Stimulated activated CD4-positive, alpha-beta T cell treated with anti-CD3 and anti-CD28 coated beads, Interleukin-12 subunit alpha, Interleukin-12 subunit beta, amount 100 ng/mL, for 48 hours (primary cell): ENCODE data around the gene TAS1R1.
"Not testable (repeated sequence)": the region's sequence is repeated elsewhere in the genome, so short reads cannot be mapped to it uniquely, and the experiment has no call there.

Experiments used
- DNase-seq, 3 donors: peaks; one replicate each; pipeline ENCODE4 v3.0.0-alpha.2; 2020; ENCODE audit warnings: low read depth in 2 of 3, low spot score in 1 of 3

TAS1R1 gene

GRCh38 chr1:6519935-6520671 lies 35.0 kb upstream of the TAS1R1 start:
- DNase-seq, result no peak

DNA sequence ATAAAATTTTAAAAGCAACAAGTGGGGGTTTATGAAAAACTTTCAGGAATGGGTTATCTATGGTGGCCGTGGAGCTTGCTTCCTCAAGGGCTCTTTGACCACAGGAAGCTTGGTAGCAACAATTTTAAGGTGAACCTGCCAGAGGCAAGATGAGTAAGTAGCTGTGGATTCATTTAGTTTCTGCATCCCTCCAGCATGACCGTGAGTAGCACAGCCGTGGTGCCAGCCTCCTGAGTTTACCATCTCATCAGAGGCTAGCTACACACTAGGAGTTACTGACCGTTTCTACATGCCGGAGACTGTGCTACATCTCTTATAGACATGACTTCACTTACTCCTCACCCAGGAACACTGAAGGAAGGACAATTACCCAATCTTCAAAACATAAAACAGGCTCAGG lies 33.6 kb upstream of the TAS1R1 start:
- no peak for DNase-seq

DNA sequence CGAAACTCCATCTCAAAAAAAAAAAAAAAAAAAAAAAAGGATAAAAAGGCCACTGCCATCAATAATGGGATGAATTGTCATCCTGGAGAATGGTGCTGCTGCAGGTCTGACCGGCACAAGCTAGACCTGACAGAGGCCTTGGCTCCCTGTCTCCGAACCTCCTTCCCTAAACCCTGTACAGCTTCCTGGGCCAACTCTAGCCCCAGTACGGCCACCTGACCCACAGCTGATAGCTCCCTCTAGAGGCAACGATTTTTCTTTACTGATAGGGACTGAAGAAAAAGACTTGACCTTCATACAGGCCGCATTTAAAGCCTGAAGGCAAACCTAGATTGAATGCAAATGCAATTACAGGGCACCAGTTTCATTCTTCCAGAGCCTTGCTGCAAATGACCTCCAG lies 31.5 kb upstream of the TAS1R1 start:
- no peak for DNase-seq

DNA sequence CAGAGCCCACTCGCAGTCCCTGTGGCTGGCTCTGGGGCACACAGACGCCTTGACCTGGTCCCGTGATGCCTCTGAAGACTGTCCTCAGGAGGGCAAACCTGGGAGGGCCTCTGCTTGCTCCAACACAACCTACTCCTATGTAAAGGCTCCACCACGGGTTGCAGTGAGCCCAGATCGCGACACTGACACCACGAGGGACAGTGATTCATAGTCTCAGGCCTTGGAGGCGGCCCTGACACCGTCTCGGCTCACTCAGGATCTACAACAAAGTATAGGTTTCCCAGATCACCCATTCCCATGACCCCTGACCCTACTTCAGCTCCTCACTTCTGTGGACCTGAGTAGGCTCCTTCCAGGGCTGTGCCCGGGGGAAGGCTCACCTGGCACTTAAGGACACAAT lies 28.8 kb upstream of the TAS1R1 start:
- no peak for DNase-seq

- DNase-seq, result no peak
Observed at GRCh38 chr1:6528492-6528891, 26.6 kb upstream of the TAS1R1 start.

- no peak for DNase-seq
Observed at GRCh38 chr1:6530504-6531160, 24.5 kb upstream of the TAS1R1 start.

GRCh38 chr1:6531996-6532395 lies 23.1 kb upstream of the TAS1R1 start:
- DNase-seq, result no peak

DNA sequence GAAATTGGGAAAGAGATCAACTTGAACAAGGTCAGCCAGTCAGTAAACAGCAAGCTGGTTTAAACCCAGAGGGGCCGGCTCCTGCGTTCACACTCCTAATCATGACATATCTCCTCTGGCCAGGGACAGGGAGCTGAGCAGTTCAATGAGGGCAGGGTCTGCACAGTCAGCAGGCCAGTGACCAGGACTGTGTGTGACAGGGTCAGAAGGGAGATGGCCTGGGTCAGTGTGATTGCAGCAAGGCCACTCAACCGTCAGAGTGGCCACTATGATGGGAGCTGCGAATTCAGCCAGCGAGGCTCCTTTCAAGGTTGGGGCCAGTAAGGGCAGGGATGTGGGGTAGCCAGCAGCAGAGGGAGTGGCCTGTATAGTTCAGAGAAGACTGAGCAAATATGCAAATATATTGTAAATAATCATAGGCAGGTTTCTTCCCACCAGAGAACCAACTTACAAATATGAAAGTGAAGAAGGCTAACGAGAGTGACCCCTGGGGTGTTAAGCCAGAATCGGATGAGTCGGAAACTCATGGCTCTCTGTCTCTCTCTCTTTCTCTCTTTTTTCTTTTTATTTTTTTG lies 20.8 kb upstream of the TAS1R1 start:
- DNase-seq, result no peak

- DNase-seq, result no peak
Observed at GRCh38 chr1:6535214-6535613, 19.9 kb upstream of the TAS1R1 start.

GRCh38 chr1:6536291-6536690 lies 18.8 kb upstream of the TAS1R1 start:
- no peak for DNase-seq

- DNase-seq, result no peak
Observed at GRCh38 chr1:6538956-6539355, 16.2 kb upstream of the TAS1R1 start.

GRCh38 chr1:6544831-6545230 lies 10.3 kb upstream of the TAS1R1 start:
- DNase-seq, result no peak

DNA sequence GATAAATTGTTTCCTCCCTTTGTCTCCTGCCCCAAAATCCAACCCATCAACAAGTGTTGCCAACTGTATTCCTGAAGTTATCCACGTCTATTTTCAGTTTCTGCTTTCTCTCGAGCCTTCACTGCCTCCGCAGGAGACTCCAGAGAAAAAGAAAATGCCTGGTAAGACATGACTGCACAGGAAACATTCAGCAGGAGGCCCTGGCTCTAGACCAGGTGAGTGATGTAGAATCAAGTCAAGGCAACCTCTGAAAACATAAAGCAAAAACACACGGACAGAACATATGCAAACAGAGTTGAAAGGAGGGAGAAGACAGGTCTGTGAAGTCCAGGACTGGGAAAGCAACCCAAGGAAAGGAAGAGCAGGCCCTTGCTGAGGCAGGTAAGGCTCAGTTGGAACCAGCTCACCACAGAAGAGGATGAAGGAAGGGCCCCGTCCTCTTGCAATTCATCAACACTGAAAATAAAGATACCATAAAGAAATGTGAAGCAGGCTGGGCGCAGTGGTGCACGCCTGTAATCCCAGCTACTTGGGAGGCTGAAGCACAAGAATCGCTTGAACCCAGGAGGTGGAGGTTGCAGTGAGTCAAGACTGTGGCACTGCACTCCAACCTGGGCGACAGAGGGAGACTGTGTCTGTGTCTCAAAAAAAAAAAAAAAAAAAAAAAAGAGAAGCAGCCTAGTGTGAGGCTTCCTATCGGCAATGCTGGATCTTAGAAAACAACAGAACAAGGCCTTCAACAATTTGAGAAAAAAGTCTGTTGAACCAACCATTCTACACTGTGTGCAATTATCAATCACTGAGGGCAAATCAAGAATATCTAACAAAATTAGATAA lies 9.6 kb upstream of the TAS1R1 start:
- no peak for DNase-seq

DNA sequence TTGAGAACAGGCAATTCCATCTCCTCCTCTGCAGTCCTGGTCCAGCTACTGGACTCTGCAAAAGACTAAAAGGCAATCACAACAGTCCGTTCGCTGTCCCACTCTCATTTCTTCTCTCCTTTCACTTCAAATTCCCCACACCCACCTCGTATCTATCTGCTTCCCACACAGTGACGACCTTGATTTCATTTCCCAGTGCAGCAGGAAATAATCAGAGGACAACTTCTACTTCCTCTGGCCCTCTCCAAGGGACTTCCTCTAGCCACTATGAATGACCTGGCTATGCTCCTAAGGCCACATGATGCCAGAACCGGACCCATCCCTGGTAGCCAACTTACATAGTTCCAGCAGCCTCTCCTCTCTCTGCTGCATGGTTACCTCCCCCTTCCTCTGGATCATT lies 8.8 kb upstream of the TAS1R1 start:
- no peak for DNase-seq

GRCh38 chr1:6547301-6547700 lies 7.8 kb upstream of the TAS1R1 start:
- no peak for DNase-seq

- DNase-seq, result peak; percentile 90 to 93 (median 90)
Observed at GRCh38 chr1:6554031-6554906, 838 bp upstream of the TAS1R1 start, which contains the start of gene NOL9. NOL9 (minus strand) TSS chr1:6554513; CDS start chr1:6554502, 11 bp downstream.

GRCh38 chr1:6557597-6557996 lies 2.5 kb downstream of the TAS1R1 start:
- no peak for DNase-seq

DNA sequence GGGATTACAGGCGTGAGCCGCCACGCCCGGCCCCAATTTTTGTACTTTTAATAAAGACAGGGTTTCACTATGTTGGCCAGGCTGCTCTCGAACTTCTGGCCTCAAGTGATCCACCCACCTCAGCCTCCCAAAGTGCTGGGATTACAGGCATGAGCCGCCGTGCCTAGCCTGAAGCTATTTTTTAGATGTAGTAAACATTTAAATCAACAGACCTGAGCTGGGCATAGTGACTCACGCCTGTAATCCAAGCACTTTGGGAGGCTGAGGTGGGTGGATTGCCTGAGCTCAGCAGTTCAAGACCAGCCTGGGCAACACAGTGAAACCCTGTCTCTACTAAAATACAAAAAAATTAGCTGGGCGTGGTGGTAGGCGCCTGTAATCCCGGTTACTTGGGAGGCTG lies 4.1 kb downstream of the TAS1R1 start:
- not testable (repeated sequence) for DNase-seq

DNA sequence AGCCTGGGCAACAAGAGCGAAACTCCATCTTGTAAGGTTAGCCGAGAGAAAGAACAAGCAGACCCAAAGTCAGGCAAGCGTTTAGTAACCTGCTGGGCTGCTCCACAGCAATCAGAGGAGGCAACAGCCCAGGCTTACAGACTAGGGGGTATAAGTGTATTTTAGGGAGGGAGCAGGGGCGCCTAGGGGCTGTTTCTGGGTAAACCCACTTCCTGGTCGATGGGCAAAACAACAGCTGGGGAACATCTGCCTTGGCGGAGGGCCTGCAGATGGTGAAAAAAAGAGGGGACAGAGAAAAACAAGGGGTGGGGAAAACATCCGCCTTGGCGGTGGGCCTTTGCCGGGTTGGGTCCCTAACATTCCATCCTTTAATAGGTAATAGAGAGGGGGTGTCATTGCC lies 5.2 kb downstream of the TAS1R1 start:
- no peak for DNase-seq

- no peak for DNase-seq
Observed at GRCh38 chr1:6569033-6569432, 13.9 kb downstream of the TAS1R1 start.

DNA sequence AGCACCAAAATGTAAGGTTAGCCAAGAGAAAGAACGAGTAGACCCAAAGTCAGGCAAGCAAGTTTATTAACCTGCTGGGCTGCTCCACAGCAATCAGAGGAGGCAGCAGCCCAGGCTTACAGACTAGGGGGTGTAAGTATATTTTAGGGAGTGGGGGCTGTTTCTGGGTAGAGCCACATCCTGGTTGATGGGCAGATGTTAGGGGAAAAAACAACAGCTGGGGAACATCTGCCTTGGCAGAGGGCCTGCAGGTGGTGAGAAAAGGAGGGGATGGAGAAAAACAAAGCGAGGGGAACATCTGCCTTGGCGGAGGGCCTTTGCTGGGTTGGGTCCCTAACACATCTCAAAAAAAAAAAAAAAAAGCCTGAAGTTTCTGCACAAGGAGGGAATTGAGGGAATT lies 15.0 kb downstream of the TAS1R1 start:
- DNase-seq, result no peak
